Keratinocyte (primary cell): ENCODE measurements around the gene CFAP210.

Source experiments
- CTCF ChIP-seq, 3 experiments: IDR thresholded peaks in 1 of 3; conservative IDR thresholded peaks in 1 of 3; optimal IDR thresholded peaks in 1 of 3; 2 replicates in 2 of 3; 3 replicates in 1 of 3; pipeline versions ENCODE3 to v1.5.1; 2011; ENCODE audit warnings: low read length in 3 of 3, mild to moderate bottlenecking in 3 of 3, moderate library complexity in 2 of 3, control low read depth in 1 of 3, inconsistent platforms in 1 of 3; ENCODE audit not compliant: insufficient read depth in 2 of 3; ENCODE audit errors: extremely low read depth in 1 of 3
- EZH2 ChIP-seq: IDR thresholded peaks from one replicate; pipeline ENCODE4 v1.6.1; 2012; ENCODE audit warnings: inconsistent platforms, mild to moderate bottlenecking, low read length, moderate library complexity

DNA sequence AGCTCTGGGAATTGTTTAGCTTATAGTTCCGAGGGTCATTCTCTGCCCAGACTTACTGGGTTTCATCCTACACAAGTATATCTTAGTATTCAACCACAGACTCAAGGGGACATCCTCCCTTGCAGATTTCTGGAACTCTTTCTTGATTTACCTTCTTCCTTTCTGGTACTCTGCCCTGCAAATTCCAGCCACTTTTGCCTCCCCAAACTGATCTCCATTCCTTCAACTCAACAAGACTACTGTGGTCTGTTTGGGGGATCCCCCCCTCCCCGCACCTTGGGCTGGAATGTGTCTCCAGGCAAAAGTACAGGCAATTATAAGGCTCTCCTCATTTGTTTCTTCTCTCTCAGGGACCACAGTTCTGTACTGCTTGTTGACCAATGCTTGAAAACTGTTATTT, 13.4 kb upstream of the CFAP210 start:
- TF ChIP-seq CTCF (optimal IDR thresholded peaks at IDR 0.05 in 1 of 3, IDR thresholded peaks at IDR 0.05 in 1 of 3, conservative IDR thresholded peaks at IDR 0.05 in 1 of 3; ENCODE audit: extremely low read depth in 1 of 3, insufficient read depth in 2 of 3, low read length in 3 of 3) (no peak), EZH2 (no peak)
